Large intestine (tissue), 3 donors: ENCODE data around the gene TULP4. TPM values are rescaled to one million over a fixed set of nuclear protein-coding genes. Genes with fewer than 3 reads are reported as not detected.

Experiments used
- DNase-seq, 2 donors: peaks; one replicate each; pipeline versions ENCODE4 v3.0.0 to v3.0.0-alpha.2; 2013
- H3K27ac ChIP-seq: one replicate; pipeline ENCODE4 v1.5.1; 2013; ENCODE audit warnings: low read length
- H3K27me3 ChIP-seq: 2 replicates; pipeline ENCODE4 v1.6.1; 2013; ENCODE audit warnings: low read length; ENCODE audit not compliant: control insufficient read depth, insufficient read depth
- H3K36me3 ChIP-seq: 2 replicates; pipeline ENCODE4 v1.6.1; 2013; ENCODE audit warnings: low read length; ENCODE audit not compliant: control insufficient read depth, insufficient read depth
- H3K4me1 ChIP-seq: one replicate; pipeline ENCODE4 v1.6.1; 2013; ENCODE audit warnings: low read length; ENCODE audit not compliant: control insufficient read depth, insufficient read depth
- H3K4me3 ChIP-seq: one replicate; pipeline ENCODE4 v1.5.1; 2013; ENCODE audit warnings: low read length
- H3K9me3 ChIP-seq: one replicate; pipeline ENCODE4 v1.6.1; 2013; ENCODE audit warnings: mild to moderate bottlenecking, low read depth, low read length, moderate library complexity; ENCODE audit not compliant: control insufficient read depth
- WGBS: methylation state at CpG from one replicate; pipeline ENCODE4 v1.1.5; 2013; ENCODE audit warnings: low lambda C conversion rate; ENCODE audit not compliant: insufficient coverage; 5-methylcytosine and 5-hydroxymethylcytosine counted together
- polyA plus RNA-seq: library from polyadenylated mRNA; unstranded; fragments of 120-200 nt; gene quantifications from one replicate; pipeline ENCODE4 v1.2.1, GENCODE V29; 2013

The TULP4 gene
- polyA plus RNA-seq, 1 donor: 25.8 TPM

DNA sequence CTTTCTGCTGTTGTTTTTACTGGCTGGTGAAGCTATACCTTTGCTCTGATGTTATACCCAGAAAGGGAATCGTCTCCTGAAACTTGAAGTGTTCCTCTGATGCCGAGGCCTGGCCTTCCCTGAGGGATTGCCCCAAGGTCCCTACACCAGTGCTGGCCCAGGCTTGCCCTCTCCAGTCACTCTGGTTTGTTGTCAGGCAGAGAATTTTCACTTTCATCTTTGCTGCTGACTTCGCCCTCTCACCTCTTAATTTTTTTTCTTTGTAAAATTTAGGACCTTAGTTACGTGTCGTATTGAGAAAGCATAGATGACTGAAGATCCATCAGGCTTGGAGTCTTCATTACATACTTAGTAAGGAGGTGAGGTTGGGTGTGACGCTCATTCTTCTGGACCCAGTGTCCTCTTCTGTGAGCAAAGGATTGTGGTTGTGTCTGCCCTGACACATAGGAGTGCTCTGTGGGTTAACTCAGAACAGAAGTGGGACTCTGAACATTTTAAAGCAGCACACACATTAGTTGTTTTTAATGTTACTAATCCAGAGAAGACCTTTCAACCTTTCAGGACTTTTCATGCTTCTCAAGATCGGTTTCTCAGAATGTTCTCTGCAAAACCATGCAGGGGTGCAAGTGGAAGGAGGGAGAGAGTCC, 45.4 kb downstream of the TULP4 start:
- H3K27ac ChIP-seq: peak overlapping the region; percentile 24
- peak in 1 of 2 donors; percentile 27 for DNase-seq
- WGBS: 100% methylated on average over 3 of the region's 7 CpGs

DNA sequence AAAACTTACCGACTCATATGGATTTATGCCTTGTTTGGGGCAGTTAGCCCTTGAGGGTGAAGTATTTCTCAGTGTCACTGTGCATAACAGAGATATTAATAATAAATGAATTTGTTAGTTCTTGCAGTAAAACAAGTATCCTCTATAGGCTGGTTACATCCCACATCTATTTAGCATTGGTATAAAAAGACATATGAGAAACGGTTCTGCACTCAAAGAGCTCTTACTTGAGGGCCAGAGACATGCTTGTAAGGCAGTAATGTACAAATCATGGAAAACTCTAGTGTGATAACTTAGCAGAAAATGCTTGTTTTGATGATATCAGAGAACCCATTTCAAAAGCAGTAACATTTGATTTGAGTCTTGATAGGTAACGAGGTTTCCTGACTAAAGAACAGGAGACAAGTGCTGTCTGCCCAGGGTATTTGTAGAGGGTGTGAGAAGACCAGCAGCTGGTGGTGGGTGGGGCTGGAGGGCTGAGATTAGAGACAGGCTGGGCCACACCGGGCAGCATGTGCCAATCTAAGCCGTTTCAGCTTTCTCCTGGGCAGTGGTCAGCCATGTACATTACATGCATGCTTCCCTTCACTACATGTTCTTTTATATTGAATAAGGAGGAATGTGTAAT, 46.3 kb downstream of the TULP4 start:
- DNase-seq: no peak
- Histone ChIP-seq H3K27me3 (no peaks in the 10 kb centered on the region), H3K36me3 (no peaks in the 10 kb centered on the region), H3K4me3 (no peak overlapping the region), H3K27ac (no peak overlapping the region), H3K9me3 (no peaks in the 10 kb centered on the region), H3K4me1 (peaks cover 19% of the 10 kb centered on the region)
- 57% methylated on average over 1 of the region's 5 CpGs for WGBS

More for the DNA sequence above, 45.4 kb downstream of the TULP4 start:
- Histone ChIP-seq H3K4me3 (no peak overlapping the region), H3K27me3 (no peaks in the 10 kb centered on the region), H3K9me3 (no peaks in the 10 kb centered on the region), H3K36me3 (no peaks in the 10 kb centered on the region), H3K4me1 (peaks cover 19% of the 10 kb centered on the region)

GRCh38 chr6:158361068-158361467, 48.8 kb downstream of the TULP4 start:
- no peaks in the 10 kb centered on the region for H3K36me3 ChIP-seq
- peaks cover 8% of the 10 kb centered on the region for H3K9me3 ChIP-seq
- H3K4me3 ChIP-seq: no peak overlapping the region
- H3K27ac ChIP-seq: no peak overlapping the region
- DNase-seq: no peak
- no peaks in the 10 kb centered on the region for H3K27me3 ChIP-seq
- peaks cover 19% of the 10 kb centered on the region for H3K4me1 ChIP-seq

DNA sequence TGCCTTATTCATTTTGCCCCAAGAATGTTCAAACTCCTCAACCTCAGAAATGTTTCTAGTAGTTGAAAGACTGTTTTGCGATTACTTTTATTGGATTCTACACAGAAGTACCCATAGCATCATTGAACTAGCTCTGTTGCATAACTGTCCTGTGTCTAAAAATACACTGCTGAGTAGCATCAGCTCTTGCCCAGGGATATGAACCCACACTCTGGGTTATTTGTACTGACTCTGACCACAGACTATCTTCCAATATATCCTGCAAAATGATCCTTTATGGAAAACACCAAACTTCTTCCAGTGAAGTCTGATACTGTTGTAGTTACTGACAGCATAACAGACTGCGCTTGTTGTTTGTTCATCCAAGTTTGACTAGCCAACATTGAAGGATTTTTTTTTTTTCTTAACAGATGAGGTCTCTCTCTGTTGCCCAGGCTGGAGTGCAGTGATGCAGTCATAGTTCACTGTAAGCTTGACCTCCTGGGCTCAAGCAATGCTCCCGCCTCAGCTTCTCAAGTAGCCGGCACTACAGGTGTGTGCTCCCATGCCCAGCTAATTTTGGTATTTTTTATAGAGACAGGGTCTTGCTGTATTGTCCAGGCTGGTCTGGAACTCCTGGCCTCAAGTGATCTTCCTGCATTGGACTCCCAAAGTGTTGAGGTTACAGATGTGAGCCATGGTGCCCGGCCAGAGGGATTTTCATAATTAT, 49.9 kb downstream of the TULP4 start:
- H3K27me3 ChIP-seq: no peaks in the 10 kb centered on the region
- H3K4me1 ChIP-seq: peaks cover 16% of the 10 kb centered on the region
- H3K4me3 ChIP-seq: no peak overlapping the region
- peaks cover 8% of the 10 kb centered on the region for H3K9me3 ChIP-seq
- DNase-seq: no peak
- no peak overlapping the region for H3K27ac ChIP-seq
- no CpG with 5 or more reads among the region's 5 CpGs for WGBS
- H3K36me3 ChIP-seq: no peaks in the 10 kb centered on the region

DNA sequence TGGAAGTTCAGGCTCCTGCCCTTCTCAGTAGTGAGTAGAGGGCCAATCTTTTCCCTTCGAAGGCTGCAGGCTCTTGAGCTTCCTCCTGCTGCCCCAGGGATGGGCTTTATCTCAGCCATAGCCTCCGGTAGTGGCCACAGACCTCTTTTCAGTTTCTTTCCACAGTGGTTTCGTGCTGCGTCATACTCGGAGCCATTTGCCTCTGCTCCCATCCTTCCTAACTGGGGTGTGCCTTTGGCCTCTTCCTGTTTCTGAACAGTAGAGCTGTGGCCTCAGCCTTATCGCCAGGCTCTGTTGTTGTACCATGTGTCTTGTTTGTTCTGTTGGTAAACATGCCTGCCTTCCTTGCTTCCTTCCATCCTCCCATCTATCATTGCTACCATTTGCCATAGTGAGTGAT, 54.1 kb downstream of the TULP4 start:
- DNase-seq: no peak
- Histone ChIP-seq H3K4me3 (no peak overlapping the region), H3K27ac (no peak overlapping the region), H3K36me3 (no peaks in the 10 kb centered on the region), H3K9me3 (peaks cover 8% of the 10 kb centered on the region), H3K27me3 (no peaks in the 10 kb centered on the region), H3K4me1 (no peaks in the 10 kb centered on the region)
- 82% methylated on average over 2 of the region's 6 CpGs for WGBS

- H3K4me1 ChIP-seq: no peaks in the 10 kb centered on the region
- H3K27ac ChIP-seq: no peak overlapping the region
- H3K4me3 ChIP-seq: no peak overlapping the region
- 100% methylated on average over 1 of the region's 6 CpGs for WGBS
- H3K9me3 ChIP-seq: peaks cover 8% of the 10 kb centered on the region
- no peaks in the 10 kb centered on the region for H3K27me3 ChIP-seq
- DNase-seq: no peak
- H3K36me3 ChIP-seq: no peaks in the 10 kb centered on the region
Observed at GRCh38 chr6:158367816-158368215, 55.6 kb downstream of the TULP4 start.

GRCh38 chr6:158369241-158369640, 57.0 kb downstream of the TULP4 start:
- DNase-seq: no peak
- Histone ChIP-seq H3K27ac (no peak overlapping the region), H3K4me3 (no peak overlapping the region), H3K9me3 (peaks cover 4% of the 10 kb centered on the region), H3K4me1 (no peaks in the 10 kb centered on the region), H3K27me3 (no peaks in the 10 kb centered on the region), H3K36me3 (peaks cover 3% of the 10 kb centered on the region)
- no CpG with 5 or more reads among the region's 4 CpGs for WGBS

DNA sequence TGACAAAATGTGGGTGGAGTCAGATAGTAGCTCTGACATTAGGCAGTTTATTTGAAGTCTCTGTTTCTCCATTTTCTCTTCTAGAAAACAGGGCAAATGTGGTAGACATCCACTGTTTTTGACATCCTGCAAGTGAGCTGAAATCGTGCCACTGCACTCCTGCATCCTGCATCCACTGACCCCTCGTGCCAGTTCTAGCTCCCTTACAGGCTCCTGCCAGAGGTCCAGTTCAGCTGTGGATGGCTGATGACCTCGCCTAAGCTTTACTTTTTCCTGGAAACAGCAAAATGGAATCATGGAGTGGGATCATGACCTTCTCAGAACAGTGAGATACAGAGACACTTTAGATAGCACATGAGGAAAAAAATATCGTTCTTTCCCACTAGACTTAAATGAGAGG, 58.5 kb downstream of the TULP4 start:
- Histone ChIP-seq H3K27me3 (no peaks in the 10 kb centered on the region), H3K4me3 (no peak overlapping the region), H3K27ac (no peak overlapping the region), H3K9me3 (no peaks in the 10 kb centered on the region), H3K36me3 (peaks cover 3% of the 10 kb centered on the region), H3K4me1 (no peaks in the 10 kb centered on the region)
- no peak for DNase-seq
- 100% methylated on average over 1 of the region's 4 CpGs for WGBS

GRCh38 chr6:158371261-158371660, 59.0 kb downstream of the TULP4 start:
- no peaks in the 10 kb centered on the region for H3K27me3 ChIP-seq
- WGBS: 100% methylated on average over 1 of the region's 5 CpGs
- no peak overlapping the region for H3K27ac ChIP-seq
- H3K36me3 ChIP-seq: peaks cover 5% of the 10 kb centered on the region
- no peak for DNase-seq
- no peak overlapping the region for H3K4me3 ChIP-seq
- H3K4me1 ChIP-seq: no peaks in the 10 kb centered on the region
- no peaks in the 10 kb centered on the region for H3K9me3 ChIP-seq

DNA sequence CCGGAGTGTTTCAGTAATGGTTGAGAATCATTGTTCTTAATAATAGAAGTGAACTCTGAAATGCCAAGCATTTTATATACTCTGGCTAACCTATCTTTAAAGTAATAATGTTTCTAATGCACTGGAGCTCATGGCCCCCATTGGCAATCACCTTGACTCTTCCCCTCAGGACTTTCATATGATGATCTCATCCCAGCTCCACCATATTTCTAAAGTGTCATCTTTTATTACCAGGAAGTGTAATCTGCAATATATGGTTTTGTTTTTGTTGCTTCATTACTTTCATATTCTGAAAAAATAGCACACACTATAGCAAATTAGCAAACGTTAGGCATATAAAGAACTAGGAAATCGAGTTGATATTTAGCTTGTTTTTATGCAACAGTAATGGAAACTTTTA, 60.3 kb downstream of the TULP4 start:
- H3K4me1 ChIP-seq: no peaks in the 10 kb centered on the region

More for the DNA sequence above, 60.3 kb downstream of the TULP4 start:
- H3K27ac ChIP-seq: no peak overlapping the region
- peaks cover 5% of the 10 kb centered on the region for H3K36me3 ChIP-seq
- no peaks in the 10 kb centered on the region for H3K27me3 ChIP-seq
- H3K4me3 ChIP-seq: no peak overlapping the region
- DNase-seq: peak in 1 of 2 donors; percentile 38
- no peaks in the 10 kb centered on the region for H3K9me3 ChIP-seq
- WGBS: 100% methylated on average over 1 of the region's 3 CpGs
